H7 (cell line): ENCODE results near the gene HELZ2. TPM values are rescaled to one million over a fixed set of nuclear protein-coding genes. Genes with fewer than 3 reads are reported as not detected.

ENCODE experiments used
- DNase-seq: peaks from one replicate; pipeline ENCODE4 v3.0.0; 2012
- H3K27me3 ChIP-seq: 2 replicates; pipeline ENCODE4 v1.6.0; 2011; ENCODE audit warnings: mild to moderate bottlenecking, low read length; ENCODE audit not compliant: control insufficient read depth, insufficient read depth
- H3K36me3 ChIP-seq: replicated peaks from 2 replicates; pipeline ENCODE4 v1.5.1; 2011; ENCODE audit warnings: low read length; ENCODE audit not compliant: control insufficient read depth, insufficient read depth
- H3K4me3 ChIP-seq: 2 replicates; pipeline ENCODE4 v1.5.1; 2011; ENCODE audit warnings: low read depth, mild to moderate bottlenecking, control low read depth, low read length, moderate library complexity; ENCODE audit not compliant: insufficient read depth
- total RNA-seq: library from RNA; depleted of rRNA; stranded (reverse); fragments of >200 nt; shearing (Covaris generic); gene quantifications from 2 replicates; pipeline ENCODE4 v1.2.3, GENCODE V29; 2014

The HELZ2 gene
- total RNA-seq, 1 experiment from 2014 or later, result 20.1 TPM

DNA sequence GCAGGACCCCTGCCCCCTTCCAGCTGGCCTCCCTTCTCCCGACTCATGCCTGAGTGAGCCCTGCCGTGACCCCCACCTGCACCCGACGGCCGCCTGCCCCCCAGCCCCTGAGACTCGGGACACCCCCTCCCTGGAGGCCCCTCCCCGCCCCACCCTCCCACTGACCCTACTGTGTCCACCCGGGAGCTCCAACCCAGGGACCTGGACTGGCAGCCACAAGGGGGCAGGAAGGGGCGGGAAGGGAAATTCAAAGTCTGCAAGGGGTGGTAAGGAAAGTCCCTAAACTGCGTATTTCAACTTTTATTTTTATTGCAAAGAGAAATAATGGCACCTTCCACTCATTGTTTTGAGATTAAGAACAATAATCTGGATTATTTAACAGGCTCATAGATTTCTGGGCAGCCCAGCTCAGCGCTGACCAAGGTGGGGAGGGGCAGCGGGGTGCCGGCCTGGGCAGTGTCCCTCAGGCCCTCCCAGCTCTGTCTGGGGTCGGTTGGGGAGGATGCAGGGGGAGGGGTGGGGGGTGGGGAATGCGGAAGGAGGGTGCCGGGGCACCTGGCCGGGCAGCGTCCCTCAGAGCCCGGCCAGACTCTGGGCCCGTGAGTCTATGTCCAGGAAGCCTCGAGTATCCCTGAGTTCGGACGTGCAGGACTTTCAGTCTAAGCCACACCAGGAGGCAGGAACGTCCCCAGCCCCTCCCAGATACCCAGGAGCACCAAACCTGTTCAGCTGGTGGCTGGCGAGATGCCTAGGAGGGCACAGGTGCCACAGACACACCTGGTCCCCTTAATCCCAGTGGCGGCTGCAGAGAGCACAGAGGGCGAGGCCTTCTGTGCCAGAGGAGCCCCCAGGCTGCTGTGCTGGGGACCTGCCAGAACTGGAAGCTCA, 35.6 kb downstream of the HELZ2 start:
- Histone ChIP-seq H3K4me3 (peak overlapping the region; percentile 21), H3K36me3 (no peaks in the 10 kb centered on the region), H3K27me3 (no peaks in the 10 kb centered on the region)
- DNase-seq, result peak; percentile 84

DNA sequence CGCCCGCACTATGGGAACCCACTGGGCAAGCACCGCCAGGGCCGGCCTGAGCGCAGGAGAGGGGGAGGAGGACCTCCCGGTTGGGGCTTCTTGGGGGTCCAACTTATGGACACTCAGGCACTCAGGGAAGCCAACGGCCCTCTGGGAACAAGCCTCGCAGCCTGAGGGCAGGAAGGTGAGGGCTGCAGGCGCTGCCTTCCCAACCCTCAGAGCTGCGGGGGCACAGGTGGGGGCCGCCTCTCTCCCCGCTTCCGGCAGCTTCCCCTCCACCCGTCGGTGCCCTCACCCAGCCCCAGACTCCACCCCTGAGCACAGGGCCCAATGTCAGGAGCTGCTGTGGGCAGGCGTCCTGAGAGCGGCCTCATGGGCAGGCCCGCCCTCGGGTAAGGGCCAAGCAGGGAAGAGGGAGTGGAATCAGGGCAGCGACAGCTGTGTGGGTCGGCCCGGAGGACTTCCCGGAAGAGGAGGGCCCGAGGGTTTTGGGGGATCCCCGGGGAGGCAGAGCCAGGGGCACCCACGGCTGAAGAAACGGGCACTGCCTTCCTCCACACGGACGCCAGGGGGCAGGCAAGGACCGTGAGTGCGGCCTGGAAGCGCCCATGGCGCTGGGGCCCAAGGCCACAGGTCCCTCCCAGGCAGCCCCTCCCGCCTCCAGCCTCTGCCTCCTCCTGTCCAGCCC, 36.4 kb downstream of the HELZ2 start:
- peak overlapping the region; percentile 21 for H3K4me3 ChIP-seq
- H3K36me3 ChIP-seq, result no peaks in the 10 kb centered on the region
- DNase-seq, result peak; percentile 100
- H3K27me3 ChIP-seq, result no peaks in the 10 kb centered on the region

DNA sequence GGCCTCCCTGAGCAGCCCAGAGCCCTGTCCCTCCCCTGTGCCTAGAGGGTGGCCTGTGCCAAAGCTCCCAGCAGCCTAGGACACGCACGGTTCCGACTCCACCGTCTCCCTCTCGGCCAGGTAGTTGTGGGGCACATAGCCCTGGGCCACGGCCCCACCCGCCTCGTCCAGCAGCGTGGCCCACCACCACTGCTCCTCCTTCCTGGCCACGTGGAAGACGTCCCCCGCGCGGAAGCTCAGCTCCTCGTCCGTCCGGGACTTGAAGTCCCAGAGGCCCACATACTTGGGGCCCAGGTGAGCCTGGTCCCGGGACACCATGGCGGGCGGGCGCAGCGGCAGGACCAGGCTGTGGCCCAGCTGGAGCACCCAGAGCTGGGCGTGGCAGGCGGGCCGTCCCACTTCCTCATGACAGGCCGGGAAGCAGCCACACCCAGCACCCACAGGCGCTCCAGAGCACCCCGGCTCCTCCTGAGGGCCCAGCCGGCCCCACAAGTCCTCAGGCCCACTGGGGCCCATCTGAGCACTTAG, 37.0 kb downstream of the HELZ2 start, which contains the start of gene PTK6:
PTK6 (minus strand) TSS at position 380 of the 528 bp plus-strand sequence; CDS start at position 318, 62 bp downstream.
- peak within 1 kb of the TSS; percentile 21 for H3K4me3 ChIP-seq

GRCh38 chr20:63536241-63536977, 37.6 kb downstream of the HELZ2 start:
- H3K36me3 ChIP-seq, result no peaks in the 10 kb centered on the region
- H3K27me3 ChIP-seq, result no peaks in the 10 kb centered on the region
- H3K4me3 ChIP-seq, result no peak overlapping the region
- DNase-seq, result no peak

More for the DNA sequence above, 37.0 kb downstream of the HELZ2 start, which contains the start of gene PTK6:
- Histone ChIP-seq H3K27me3 (no peaks in the 10 kb centered on the region), H3K36me3 (no peaks in the 10 kb centered on the region)
- DNase-seq, result no peak

DNA sequence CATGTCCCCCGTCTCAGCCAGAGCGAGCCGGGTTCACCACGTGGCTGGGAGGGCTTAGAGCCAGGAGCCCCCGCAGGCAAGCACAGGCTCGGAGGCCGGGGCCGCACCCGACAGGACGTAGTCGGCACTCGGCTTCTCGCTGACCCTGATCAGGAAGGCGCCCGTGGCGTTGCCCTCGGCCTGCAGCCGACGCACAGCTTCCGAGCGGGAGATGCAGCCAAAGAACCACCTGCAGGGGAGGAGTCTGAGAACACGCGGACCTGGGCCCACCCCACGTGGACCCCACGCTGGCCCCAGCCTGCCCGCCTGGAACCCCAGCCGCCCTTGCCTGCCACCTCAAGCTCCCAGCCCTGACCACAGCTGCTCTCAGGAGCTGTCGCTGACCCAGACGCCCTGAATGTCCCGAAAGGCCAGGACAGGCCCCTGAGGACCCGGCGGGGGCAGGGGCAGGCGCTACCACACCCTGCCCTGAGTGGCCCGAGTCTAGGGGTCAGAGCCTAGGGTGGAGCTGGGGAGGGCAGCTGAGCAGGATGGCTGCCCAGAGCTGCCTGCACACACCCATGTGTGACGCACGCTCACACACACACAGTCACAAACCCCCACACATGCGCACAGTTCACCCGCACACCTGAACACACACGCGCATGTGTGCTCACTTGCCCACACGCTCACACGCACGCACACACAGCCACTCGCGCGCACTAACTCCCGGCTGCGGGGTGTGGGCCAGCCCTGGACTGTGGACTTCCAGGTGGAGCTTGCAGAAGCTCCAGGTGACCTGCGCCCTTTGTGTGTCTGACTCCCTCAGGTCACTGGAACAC, 39.0 kb downstream of the HELZ2 start:
- Histone ChIP-seq H3K4me3 (no peak overlapping the region), H3K36me3 (no peaks in the 10 kb centered on the region), H3K27me3 (no peaks in the 10 kb centered on the region)
- DNase-seq, result no peak

DNA sequence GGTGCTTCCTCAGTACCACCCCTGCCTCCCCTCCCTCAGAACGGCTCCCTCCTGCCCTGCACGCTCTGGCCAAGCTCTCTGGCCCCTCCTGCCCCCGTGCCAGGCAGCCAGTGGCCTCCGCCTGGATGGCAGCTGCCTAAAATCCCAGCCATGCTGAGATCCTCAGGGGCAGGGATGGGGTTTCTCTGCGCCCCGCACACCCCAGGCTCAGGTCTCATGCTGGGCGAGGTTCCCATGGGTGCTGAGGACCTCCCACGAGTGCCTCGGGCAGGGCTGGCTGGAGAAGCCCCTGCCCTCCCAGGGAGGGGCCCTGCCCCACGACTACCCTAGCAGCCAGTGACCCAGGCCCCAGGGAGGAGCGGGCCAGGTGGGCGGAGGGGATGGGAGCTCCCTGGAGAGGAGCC, 39.6 kb downstream of the HELZ2 start:
- Histone ChIP-seq H3K27me3 (no peaks in the 10 kb centered on the region), H3K4me3 (no peak overlapping the region), H3K36me3 (no peaks in the 10 kb centered on the region)
- DNase-seq, result peak; percentile 80

GRCh38 chr20:63533871-63534393, 40.1 kb downstream of the HELZ2 start:
- Histone ChIP-seq H3K36me3 (no peaks in the 10 kb centered on the region), H3K4me3 (no peak overlapping the region), H3K27me3 (no peaks in the 10 kb centered on the region)
- peak; percentile 75 for DNase-seq

GRCh38 chr20:63533388-63533787, 40.7 kb downstream of the HELZ2 start:
- Histone ChIP-seq H3K36me3 (no peaks in the 10 kb centered on the region), H3K4me3 (no peak overlapping the region), H3K27me3 (no peaks in the 10 kb centered on the region)
- DNase-seq, result peak; percentile 61

GRCh38 chr20:63532449-63532971, 41.5 kb downstream of the HELZ2 start:
- Histone ChIP-seq H3K36me3 (no peaks in the 10 kb centered on the region), H3K27me3 (no peaks in the 10 kb centered on the region), H3K4me3 (no peak overlapping the region)
- peak; percentile 50 for DNase-seq

- no peaks in the 10 kb centered on the region for H3K27me3 ChIP-seq
- no peak overlapping the region for H3K4me3 ChIP-seq
- no peaks in the 10 kb centered on the region for H3K36me3 ChIP-seq
- peak; percentile 56 for DNase-seq
Observed at GRCh38 chr20:63531686-63532448, 42.2 kb downstream of the HELZ2 start.

GRCh38 chr20:63530788-63531160, 43.3 kb downstream of the HELZ2 start:
- H3K4me3 ChIP-seq, result no peak overlapping the region
- no peaks in the 10 kb centered on the region for H3K36me3 ChIP-seq
- DNase-seq, result peak; percentile 53
- H3K27me3 ChIP-seq, result no peaks in the 10 kb centered on the region

GRCh38 chr20:63529861-63530787, 43.9 kb downstream of the HELZ2 start:
- peak; percentile 65 for DNase-seq
- H3K27me3 ChIP-seq, result no peaks in the 10 kb centered on the region
- H3K36me3 ChIP-seq, result no peaks in the 10 kb centered on the region
- no peak overlapping the region for H3K4me3 ChIP-seq
